ENCODE data around the gene HOXC6.

HOXC6 gene

DNA sequence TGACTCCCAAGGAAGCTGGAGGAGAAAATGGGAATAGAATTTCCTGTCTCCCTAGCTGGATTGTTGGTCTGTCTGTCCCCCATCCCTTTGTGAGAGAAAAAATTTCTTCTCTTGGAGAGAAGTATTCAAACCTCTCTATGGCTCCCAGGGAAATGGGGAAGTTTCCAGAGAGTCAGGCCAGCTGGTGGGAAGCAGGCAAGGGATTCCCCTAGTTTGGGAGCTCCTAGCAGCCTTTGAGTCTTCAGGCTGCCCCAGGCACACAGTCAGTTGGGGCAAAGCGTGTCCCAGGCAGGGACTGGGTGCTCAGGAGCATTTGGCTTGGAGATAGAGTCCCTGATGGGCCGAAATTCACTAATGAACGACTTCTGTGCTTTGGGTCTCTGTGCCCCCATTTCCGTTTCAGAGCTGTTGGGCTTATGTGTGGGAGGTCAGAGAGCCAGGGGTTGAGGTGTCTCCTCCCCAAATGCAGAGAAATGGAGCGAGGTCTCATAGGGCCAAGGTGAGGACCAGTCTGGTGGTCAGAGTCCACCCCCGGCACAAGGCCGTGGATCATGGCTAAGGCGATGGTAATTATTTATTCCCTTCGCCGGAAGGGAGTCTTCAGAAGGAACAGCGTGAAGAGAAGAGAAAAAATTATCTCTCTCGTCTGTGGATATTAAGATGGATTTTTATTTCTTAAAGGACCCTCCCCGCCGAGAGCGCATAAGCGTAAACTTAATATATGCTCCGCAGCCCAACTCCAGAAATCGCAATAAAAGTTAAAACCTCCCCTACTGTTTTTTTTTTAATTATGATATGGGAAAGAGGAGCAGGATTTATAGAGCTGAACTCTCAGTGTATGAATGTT, 34.9 kb upstream of the HOXC6 start:
- no peak for ATAC-seq
- TF ChIP-seq CSDC2 (CRISPR knock-in tag; IDR thresholded peaks at IDR 0.05) (no peak), TOX (CRISPR knock-in tag; IDR thresholded peaks at IDR 0.05; ENCODE audit: borderline replicate concordance) (no peak), GLIS3 (CRISPR knock-in tag; IDR thresholded peaks at IDR 0.05) (no peak), PPARA (CRISPR knock-in tag; IDR thresholded peaks at IDR 0.05; ENCODE audit: borderline replicate concordance) (no peak), ARNTL (CRISPR knock-in tag; IDR thresholded peaks at IDR 0.05; ENCODE audit: borderline replicate concordance, low read depth) (no peak), ESRRG (CRISPR knock-in tag; IDR thresholded peaks at IDR 0.05) (no peak), OSR1 (CRISPR knock-in tag; IDR thresholded peaks at IDR 0.05) (no peak), ISL1 (CRISPR knock-in tag; IDR thresholded peaks at IDR 0.05) (no peak), ZNF8 (CRISPR knock-in tag; IDR thresholded peaks at IDR 0.05) (no peak), ZFP30 (CRISPR knock-in tag; IDR thresholded peaks at IDR 0.05) (no peak), ZFP3 (CRISPR knock-in tag; IDR thresholded peaks at IDR 0.05) (no peak), POU6F1 (CRISPR knock-in tag; IDR thresholded peaks at IDR 0.05; ENCODE audit: borderline replicate concordance, low read depth) (no peak), ZNF70 (CRISPR knock-in tag; IDR thresholded peaks at IDR 0.05) (no peak), ZNF565 (CRISPR knock-in tag; conservative IDR thresholded peaks at IDR 0.05; ENCODE audit: low read depth) (no peak), SNAI2 (CRISPR knock-in tag; IDR thresholded peaks at IDR 0.05) (no peak)
- TF ChIP-seq, protein P1, sequence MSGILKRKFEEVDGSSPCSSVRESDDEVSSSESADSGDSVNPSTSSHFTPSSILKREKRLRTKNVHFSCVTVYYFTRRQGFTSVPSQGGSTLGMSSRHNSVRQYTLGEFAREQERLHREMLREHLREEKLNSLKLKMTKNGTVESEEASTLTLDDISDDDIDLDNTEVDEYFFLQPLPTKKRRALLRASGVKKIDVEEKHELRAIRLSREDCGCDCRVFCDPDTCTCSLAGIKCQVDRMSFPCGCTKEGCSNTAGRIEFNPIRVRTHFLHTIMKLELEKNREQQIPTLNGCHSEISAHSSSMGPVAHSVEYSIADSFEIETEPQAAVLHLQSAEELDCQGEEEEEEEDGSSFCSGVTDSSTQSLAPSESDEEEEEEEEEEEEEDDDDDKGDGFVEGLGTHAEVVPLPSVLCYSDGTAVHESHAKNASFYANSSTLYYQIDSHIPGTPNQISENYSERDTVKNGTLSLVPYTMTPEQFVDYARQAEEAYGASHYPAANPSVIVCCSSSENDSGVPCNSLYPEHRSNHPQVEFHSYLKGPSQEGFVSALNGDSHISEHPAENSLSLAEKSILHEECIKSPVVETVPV (CRISPR knock-in tag; IDR thresholded peaks at IDR 0.05): no peak
- TF ChIP-seq, protein P2, sequence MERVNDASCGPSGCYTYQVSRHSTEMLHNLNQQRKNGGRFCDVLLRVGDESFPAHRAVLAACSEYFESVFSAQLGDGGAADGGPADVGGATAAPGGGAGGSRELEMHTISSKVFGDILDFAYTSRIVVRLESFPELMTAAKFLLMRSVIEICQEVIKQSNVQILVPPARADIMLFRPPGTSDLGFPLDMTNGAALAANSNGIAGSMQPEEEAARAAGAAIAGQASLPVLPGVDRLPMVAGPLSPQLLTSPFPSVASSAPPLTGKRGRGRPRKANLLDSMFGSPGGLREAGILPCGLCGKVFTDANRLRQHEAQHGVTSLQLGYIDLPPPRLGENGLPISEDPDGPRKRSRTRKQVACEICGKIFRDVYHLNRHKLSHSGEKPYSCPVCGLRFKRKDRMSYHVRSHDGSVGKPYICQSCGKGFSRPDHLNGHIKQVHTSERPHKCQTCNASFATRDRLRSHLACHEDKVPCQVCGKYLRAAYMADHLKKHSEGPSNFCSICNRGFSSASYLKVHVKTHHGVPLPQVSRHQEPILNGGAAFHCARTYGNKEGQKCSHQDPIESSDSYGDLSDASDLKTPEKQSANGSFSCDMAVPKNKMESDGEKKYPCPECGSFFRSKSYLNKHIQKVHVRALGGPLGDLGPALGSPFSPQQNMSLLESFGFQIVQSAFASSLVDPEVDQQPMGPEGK (CRISPR knock-in tag; IDR thresholded peaks at IDR 0.05; ENCODE audit: borderline replicate concordance): no peak

DNA sequence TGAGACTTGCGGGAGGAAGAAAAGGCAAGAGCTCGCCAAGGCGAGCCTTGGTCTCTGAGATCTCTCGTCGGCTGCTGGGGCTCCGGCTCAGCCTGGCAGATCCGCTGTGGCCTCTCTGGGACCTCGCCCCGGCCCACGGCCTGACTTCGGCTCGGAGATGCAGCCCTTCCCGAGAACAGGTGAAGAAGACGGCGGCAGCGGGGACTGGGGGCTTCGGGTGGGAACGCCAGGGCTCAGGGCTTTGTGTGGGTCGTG, 34.3 kb upstream of the HOXC6 start:
- no peak for ATAC-seq
- no peak for TF ChIP-seq ZNF565 (CRISPR knock-in tag; conservative IDR thresholded peaks at IDR 0.05; ENCODE audit: low read depth)
- TF ChIP-seq PPARA (CRISPR knock-in tag; IDR thresholded peaks at IDR 0.05; ENCODE audit: borderline replicate concordance): no peak
- TF ChIP-seq POU6F1 (CRISPR knock-in tag; IDR thresholded peaks at IDR 0.05; ENCODE audit: borderline replicate concordance, low read depth): no peak
- TF ChIP-seq, protein P2 (CRISPR knock-in tag; IDR thresholded peaks at IDR 0.05; ENCODE audit: borderline replicate concordance): no peak
- TF ChIP-seq OSR1 (CRISPR knock-in tag; IDR thresholded peaks at IDR 0.05): no peak
- TF ChIP-seq RARB (CRISPR knock-in tag; IDR thresholded peaks at IDR 0.05): no peak
- TF ChIP-seq ESRRG (CRISPR knock-in tag; IDR thresholded peaks at IDR 0.05): no peak
- no peak for TF ChIP-seq ZC3H10 (CRISPR knock-in tag; IDR thresholded peaks at IDR 0.05)
- no peak for TF ChIP-seq GLIS3 (CRISPR knock-in tag; IDR thresholded peaks at IDR 0.05)
- no peak for TF ChIP-seq TCF4 (CRISPR knock-in tag; IDR thresholded peaks at IDR 0.05; ENCODE audit: borderline replicate concordance)
- no peak for TF ChIP-seq ZNF70 (CRISPR knock-in tag; IDR thresholded peaks at IDR 0.05)
- TF ChIP-seq ZNF8 (CRISPR knock-in tag; IDR thresholded peaks at IDR 0.05): no peak

Data from SK-N-SH treated with all-trans-retinoic acid at 6 μM for 48 hours (cell line).